H9 (cell line): Measurements from ENCODE around the gene SESN2. TPM values are rescaled to one million over a fixed set of nuclear protein-coding genes. Genes with fewer than 3 reads are reported as not detected.

ENCODE experiments used
- DNase-seq: peaks from one replicate; pipeline ENCODE4 v3.0.0-alpha.2; 2017
- H2AFZ ChIP-seq: one replicate; pipeline ENCODE4 v1.6.1; 2013; ENCODE audit warnings: mild to moderate bottlenecking, low read length, control low read depth, moderate library complexity
- H2AK5ac ChIP-seq: 2 replicates; pipeline ENCODE4 v1.6.1; 2013; ENCODE audit warnings: low read length, control low read depth, mixed read lengths; ENCODE audit not compliant: insufficient read length
- H2BK120ac ChIP-seq: one replicate; pipeline ENCODE4 v1.6.1; 2013; ENCODE audit warnings: low read depth, mild to moderate bottlenecking, low read length, control low read depth, inconsistent platforms; ENCODE audit not compliant: poor library complexity, severe bottlenecking
- H2BK12ac ChIP-seq: 2 replicates; pipeline ENCODE4 v1.6.1; 2013; ENCODE audit warnings: low read length, control low read depth, mixed read lengths, low read depth; ENCODE audit not compliant: insufficient read length
- H2BK15ac ChIP-seq: 2 replicates; pipeline ENCODE4 v1.6.1; 2013; ENCODE audit warnings: low read depth, low read length, control low read depth
- H2BK20ac ChIP-seq: one replicate; pipeline ENCODE4 v1.6.1; 2013; ENCODE audit warnings: low read depth, mild to moderate bottlenecking, low read length, control low read depth, inconsistent platforms; ENCODE audit not compliant: poor library complexity, severe bottlenecking
- H2BK5ac ChIP-seq: 2 replicates; pipeline ENCODE4 v1.6.1; 2013; ENCODE audit warnings: low read length, control low read depth, mixed read lengths; ENCODE audit not compliant: insufficient read length
- H3K14ac ChIP-seq: 2 replicates; pipeline ENCODE4 v1.6.1; 2013; ENCODE audit warnings: low read length, control low read depth; ENCODE audit not compliant: insufficient read depth
- H3K18ac ChIP-seq: 2 replicates; pipeline ENCODE4 v1.6.1; 2013; ENCODE audit warnings: low read depth, mild to moderate bottlenecking, mixed read lengths, low read length, control low read depth; ENCODE audit not compliant: insufficient read length
- H3K23ac ChIP-seq: 2 replicates; pipeline ENCODE4 v1.6.1; 2013; ENCODE audit warnings: low read length, control low read depth, mixed read lengths, low read depth; ENCODE audit not compliant: insufficient read length
- H3K23me2 ChIP-seq: 2 replicates; pipeline ENCODE4 v1.6.1; 2013; ENCODE audit warnings: low read depth, mild to moderate bottlenecking, mixed read lengths, low read length, control low read depth; ENCODE audit not compliant: insufficient read length, poor library complexity, severe bottlenecking
- H3K27ac ChIP-seq: 2 replicates; pipeline ENCODE4 v1.5.1; 2013; ENCODE audit warnings: low read length, control low read depth, mixed read lengths, low read depth; ENCODE audit not compliant: insufficient read length
- H3K27me3 ChIP-seq: 2 replicates; pipeline ENCODE4 v1.6.1; 2013; ENCODE audit warnings: low read length, control low read depth, inconsistent platforms; ENCODE audit not compliant: insufficient read depth
- H3K4ac ChIP-seq: 2 replicates; pipeline ENCODE4 v1.6.1; 2013; ENCODE audit warnings: low read depth, mild to moderate bottlenecking, control low read depth, inconsistent platforms, low read length, moderate library complexity
- H3K4me1 ChIP-seq: 2 replicates; pipeline ENCODE4 v1.6.1; 2013; ENCODE audit warnings: low read length, control low read depth, inconsistent platforms; ENCODE audit not compliant: insufficient read depth
- H3K4me2 ChIP-seq: 2 replicates; pipeline ENCODE4 v1.6.1; 2013; ENCODE audit warnings: low read length, control low read depth, mixed read lengths; ENCODE audit not compliant: insufficient read length, insufficient read depth
- H3K56ac ChIP-seq: 2 replicates; pipeline ENCODE4 v1.6.1; 2013; ENCODE audit warnings: low read depth, mild to moderate bottlenecking, mixed read lengths, low read length, control low read depth; ENCODE audit not compliant: insufficient read length
- H3K79me1 ChIP-seq: 2 replicates; pipeline ENCODE4 v1.6.1; 2013; ENCODE audit warnings: low read depth, mild to moderate bottlenecking, moderate library complexity, low read length, control low read depth, inconsistent platforms; ENCODE audit not compliant: insufficient read depth, poor library complexity, severe bottlenecking
- H3K79me2 ChIP-seq: 2 replicates; pipeline ENCODE4 v1.6.1; 2013; ENCODE audit warnings: low read length, control low read depth, inconsistent platforms; ENCODE audit not compliant: insufficient read depth
- H3K9ac ChIP-seq: 2 replicates; pipeline ENCODE4 v1.6.1; 2013; ENCODE audit warnings: low read length, control low read depth, mixed read lengths; ENCODE audit not compliant: insufficient read length; ENCODE audit errors: extremely low read depth
- H3K9me3 ChIP-seq: one replicate; pipeline ENCODE4 v1.6.1; 2013; ENCODE audit warnings: low read depth, low read length, inconsistent platforms; ENCODE audit not compliant: control insufficient read depth
- H3T11ph ChIP-seq: one replicate; pipeline ENCODE4 v1.6.1; 2013; ENCODE audit warnings: mild to moderate bottlenecking, low read length, control low read depth, inconsistent platforms
- H4K20me1 ChIP-seq: one replicate; pipeline ENCODE4 v1.6.1; 2013; ENCODE audit not compliant: control insufficient read depth, insufficient read length, insufficient read depth
- H4K5ac ChIP-seq: 2 replicates; pipeline ENCODE4 v1.6.1; 2013; ENCODE audit warnings: low read depth, mild to moderate bottlenecking, mixed read lengths, low read length, control low read depth; ENCODE audit not compliant: insufficient read length
- H4K8ac ChIP-seq: replicated peaks from 2 replicates; pipeline ENCODE4 v1.6.1; 2013; ENCODE audit warnings: low read length, control low read depth, mixed read lengths, low read depth; ENCODE audit not compliant: insufficient read length
- H4K91ac ChIP-seq: 2 replicates; pipeline ENCODE4 v1.6.1; 2013; ENCODE audit warnings: low read depth, mild to moderate bottlenecking, moderate library complexity, mixed read lengths, low read length, control low read depth; ENCODE audit not compliant: insufficient read length
- H3K27ac Mint-ChIP-seq, 3 experiments: 2 replicates in 2 of 3; 3 replicates in 1 of 3; pipeline ENCODE4 v1.8.0; 2020 to 2021; ENCODE audit warnings: mixed read lengths in 3 of 3, mild to moderate bottlenecking in 1 of 3, moderate library complexity in 1 of 3
- H3K27me3 Mint-ChIP-seq: 2 replicates; pipeline ENCODE4 v1.8.0; 2021; ENCODE audit warnings: low read depth, mild to moderate bottlenecking, moderate library complexity, mixed read lengths
- H3K36me3 Mint-ChIP-seq, 3 experiments: 2 replicates in 2 of 3; 3 replicates in 1 of 3; pipeline ENCODE4 v1.8.0; 2020 to 2021; ENCODE audit warnings: low read depth in 3 of 3, mixed read lengths in 3 of 3; ENCODE audit not compliant: insufficient read depth in 1 of 3
- H3K4me1 Mint-ChIP-seq, 2 experiments: 2 replicates each; pipeline ENCODE4 v1.8.0; 2020; ENCODE audit warnings: mixed read lengths in 2 of 2
- H3K4me3 Mint-ChIP-seq, 2 experiments: 2 replicates in 1 of 2; 3 replicates in 1 of 2; pipeline ENCODE4 v1.8.0; 2020 to 2021; ENCODE audit warnings: mild to moderate bottlenecking in 2 of 2, mixed read lengths in 2 of 2, moderate library complexity in 1 of 2
- H3K9me3 Mint-ChIP-seq, 2 experiments: 2 replicates in 1 of 2; 3 replicates in 1 of 2; pipeline ENCODE4 v1.8.0; 2020; ENCODE audit warnings: mild to moderate bottlenecking in 2 of 2, mixed read lengths in 2 of 2, moderate library complexity in 1 of 2
- CTCF ChIP-seq: fragments of 200-600 bp; sonication (generic); conservative IDR thresholded peaks from 3 replicates; pipeline ENCODE4 v1.8.0; 2021; ENCODE audit warnings: antibody characterized with exemption, mild to moderate bottlenecking
- WGBS: extraction: QIAGEN DNeasy Blood & Tissue Kit; methylation state at CpG from one replicate; pipeline ENCODE4 v1.1.7; 2013; ENCODE audit warnings: missing lambda C conversion rate, low lambda C conversion rate, mixed read lengths; ENCODE audit not compliant: insufficient read length; ENCODE audit errors: extremely low coverage; 5-methylcytosine and 5-hydroxymethylcytosine counted together
- total RNA-seq: library from RNA; stranded (reverse); gene quantifications from 2 replicates; pipeline ENCODE4 v1.2.1, GENCODE V29; 2021

Gene SESN2
- total RNA-seq, 1 experiment from 2014 or later: 24.6 TPM

- Histone ChIP-seq H3K79me2 (peaks cover 6% of the 10 kb centered on the region; the same call in 1 of the 2 replicates), H3K4ac (no peak overlapping the region), H3K4me2 (no peak overlapping the region), H3K27ac (no peak overlapping the region), H2BK5ac (no peak overlapping the region), H2BK12ac (no peak overlapping the region), H4K91ac (no peak overlapping the region), H3K79me1 (peaks cover 5% of the 10 kb centered on the region), H2BK15ac (no peak overlapping the region), H3K23ac (no peak overlapping the region), H3K27me3 (no peaks in the 10 kb centered on the region), H3T11ph (no peak overlapping the region), H3K4me1 (no peaks in the 10 kb centered on the region), H3K18ac (no peak overlapping the region), H4K20me1 (no peaks in the 10 kb centered on the region), H3K56ac (no peak overlapping the region), H3K9ac (no peak overlapping the region), H2AFZ (no peak overlapping the region), H3K14ac (no peak overlapping the region), H2BK20ac (no peak overlapping the region), H2AK5ac (no peak overlapping the region), H4K8ac (no peak overlapping the region), H3K23me2 (peaks cover 11% of the 10 kb centered on the region), H4K5ac (no peak overlapping the region), H3K9me3 (no peaks in the 10 kb centered on the region), H2BK120ac (no peak overlapping the region)
- H3K4me3 Mint-ChIP-seq: no peak overlapping the region
- peak overlapping the region in 2 of 3 experiments; percentile 58 to 84; a peak in 1 of 7 replicates for H3K27ac Mint-ChIP-seq
- DNase-seq: no peak
- WGBS: no CpG with 5 or more reads among the region's 2 CpGs
- H3K9me3 Mint-ChIP-seq: no peaks in the 10 kb centered on the region
- peaks cover 0 to 3% of the 10 kb centered on the region in 2 experiments; a peak in 1 of 4 replicates for H3K4me1 Mint-ChIP-seq
- H3K27me3 Mint-ChIP-seq: no peaks in the 10 kb centered on the region
- TF ChIP-seq CTCF: no peak
- peaks cover 0 to 2% (median 0%) of the 10 kb centered on the region in 3 experiments; a peak in 1 of 7 replicates for H3K36me3 Mint-ChIP-seq
These were observed 20.3 kb upstream of the SESN2 start for GRCh38 chr1:28239004-28239403.
